ENCODE measurements around the gene GIPR. TPM values are rescaled to one million over a fixed set of nuclear protein-coding genes. Genes with fewer than 3 reads are reported as not detected.

Gene GIPR
- total and polyA plus RNA-seq, 2 of the 13 experiments (the other 11 are each of a cell fraction or from before 2014, with no cell fraction given), result 0.15 to 1.2 TPM

GRCh38 chr19:45657520-45658167, 10.4 kb upstream of the GIPR start (continued):
- TF ChIP-seq ATF6 (CRISPR knock-in tag; conservative IDR thresholded peaks at IDR 0.05), result no peak
- TF ChIP-seq ZNF501 (CRISPR knock-in tag; IDR thresholded peaks at IDR 0.05), result no peak
- no peak for TF ChIP-seq DNMT1 (CRISPR knock-in tag; IDR thresholded peaks at IDR 0.05)
- no peak for TF ChIP-seq ZNF468 (CRISPR knock-in tag; IDR thresholded peaks at IDR 0.05)
- TF ChIP-seq NR2F1 (CRISPR knock-in tag; IDR thresholded peaks at IDR 0.05), result no peak
- TF ChIP-seq GLI4 (CRISPR knock-in tag; IDR thresholded peaks at IDR 0.05; ENCODE audit: borderline replicate concordance), result no peak
- no peak for TF ChIP-seq ZNF788 (CRISPR knock-in tag; IDR thresholded peaks at IDR 0.05; ENCODE audit: borderline replicate concordance)
- TF ChIP-seq AGO1 (IDR thresholded peaks at IDR 0.05; ENCODE audit: low read depth, low read length, poor library complexity, severe bottlenecking), result no peak
- TF ChIP-seq SALL1 (CRISPR knock-in tag; IDR thresholded peaks at IDR 0.05), result peak; percentile 66
- no peak for TF ChIP-seq FLYWCH1 (CRISPR knock-in tag; IDR thresholded peaks at IDR 0.05)
- no peak for TF ChIP-seq FOSL1 (CRISPR knock-in tag; IDR thresholded peaks at IDR 0.05; ENCODE audit: borderline replicate concordance)
- no peak for TF ChIP-seq ZNF569 (CRISPR knock-in tag; IDR thresholded peaks at IDR 0.05; ENCODE audit: borderline replicate concordance)
- no peak for TF ChIP-seq ZNF605 (CRISPR knock-in tag; IDR thresholded peaks at IDR 0.05)
- no peak for TF ChIP-seq DR1 (CRISPR knock-in tag; IDR thresholded peaks at IDR 0.05)
- TF ChIP-seq DPF2 (CRISPR knock-in tag; IDR thresholded peaks at IDR 0.05; ENCODE audit: borderline replicate concordance, low read depth), result no peak
- no peak for TF ChIP-seq NFYB (CRISPR knock-in tag; IDR thresholded peaks at IDR 0.05)
- no peak for TF ChIP-seq TBX3 (IDR thresholded peaks at IDR 0.05; ENCODE audit: borderline replicate concordance)
- peak; percentile 11; the same call in 1 of the 2 replicates for TF ChIP-seq SOX5 (CRISPR knock-in tag; IDR thresholded peaks at IDR 0.05; ENCODE audit: borderline replicate concordance)
- TF ChIP-seq TIGD3 (CRISPR knock-in tag; IDR thresholded peaks at IDR 0.05; ENCODE audit: borderline replicate concordance), result no peak
- TF ChIP-seq KDM2A (CRISPR knock-in tag; IDR thresholded peaks at IDR 0.05; ENCODE audit: borderline replicate concordance, low read depth), result no peak; the same call in 1 of the 2 replicates
- no peak for TF ChIP-seq ZNF446 (CRISPR knock-in tag; IDR thresholded peaks at IDR 0.05)
- TF ChIP-seq POLR2AphosphoS5 (IDR thresholded peaks at IDR 0.05; ENCODE audit: low read depth, low read length), result no peak
- TF ChIP-seq FOXC1 (CRISPR knock-in tag; IDR thresholded peaks at IDR 0.05; ENCODE audit: borderline replicate concordance), result no peak
- no peak for TF ChIP-seq KDM1A (CRISPR knock-in tag; IDR thresholded peaks at IDR 0.05)
- no peak for TF ChIP-seq ZNF570 (CRISPR knock-in tag; IDR thresholded peaks at IDR 0.05; ENCODE audit: borderline replicate concordance)
- no peak for TF ChIP-seq NFIC (IDR thresholded peaks at IDR 0.05; ENCODE audit: low read length)
- no peak for TF ChIP-seq ZNF780A (CRISPR knock-in tag; IDR thresholded peaks at IDR 0.05)
- peak; percentile 16 for TF ChIP-seq TEAD3 (CRISPR knock-in tag; optimal IDR thresholded peaks at IDR 0.05; ENCODE audit: borderline replicate concordance)
- no peak for TF ChIP-seq IKZF4 (CRISPR knock-in tag; IDR thresholded peaks at IDR 0.05; ENCODE audit: borderline replicate concordance, low read depth, not compliant biosample characterization)
- no peak for TF ChIP-seq ZFP37 (CRISPR knock-in tag; IDR thresholded peaks at IDR 0.05; ENCODE audit: borderline replicate concordance)
